ENCODE results near the gene ABCD1. TPM values are rescaled to one million over a fixed set of nuclear protein-coding genes. Genes with fewer than 3 reads are reported as not detected.

ABCD1 gene
- total RNA-seq, 1 experiment from 2014 or later, result 14.4 TPM

GRCh38 chrX:153791104-153791852, 66.6 kb downstream of the ABCD1 start:
- Mint-ChIP-seq H3K4me3 (ENCODE audit: low read depth, unreplicated experiment) (no peak overlapping the region), H3K4me1 (ENCODE audit: low read depth, unreplicated experiment) (peaks cover 12% of the 10 kb centered on the region), H3K27ac (ENCODE audit: unreplicated experiment) (no peak overlapping the region), H3K27me3 (ENCODE audit: unreplicated experiment) (no peaks in the 10 kb centered on the region), H3K9me3 (ENCODE audit: low read depth, unreplicated experiment) (no peaks in the 10 kb centered on the region), H3K36me3 (ENCODE audit: insufficient read depth, unreplicated experiment) (peaks cover 44% of the 10 kb centered on the region)
- DNase-seq, result no peak
- TF ChIP-seq CTCF (IDR thresholded peaks at IDR 0.05; ENCODE audit: unreplicated experiment), result no peak
- BruUV-seq (replicated peaks), result no TSS peak
- intact Hi-C loops (cut with micrococcal nuclease; ENCODE audit: unreplicated experiment), result no loop called here
- CTCF ChIA-PET, result no interaction called here

DNA sequence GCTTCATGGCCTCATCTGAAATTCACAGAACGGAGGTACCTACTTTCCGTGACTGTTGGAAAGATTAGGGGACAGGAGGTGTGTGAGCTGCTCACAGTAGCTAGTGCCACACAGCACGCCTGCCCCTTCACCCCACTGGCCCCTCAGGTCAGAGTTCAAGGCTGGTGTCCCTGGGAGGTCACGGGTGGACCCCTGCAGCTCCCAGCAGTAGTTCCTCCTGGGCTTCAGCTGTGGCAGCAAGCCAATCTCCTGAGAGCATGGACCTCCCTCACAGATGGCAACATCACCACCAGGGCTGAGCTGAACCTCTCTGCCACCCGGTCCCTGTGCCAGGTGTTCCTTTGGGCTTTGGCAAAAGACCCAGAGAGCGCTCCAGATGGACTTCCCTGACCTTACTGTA, 67.7 kb downstream of the ABCD1 start:
- Mint-ChIP-seq H3K4me1 (ENCODE audit: low read depth, unreplicated experiment) (peaks cover 14% of the 10 kb centered on the region), H3K27ac (ENCODE audit: unreplicated experiment) (no peak overlapping the region), H3K9me3 (ENCODE audit: low read depth, unreplicated experiment) (no peaks in the 10 kb centered on the region), H3K4me3 (ENCODE audit: low read depth, unreplicated experiment) (no peak overlapping the region), H3K36me3 (ENCODE audit: insufficient read depth, unreplicated experiment) (peaks cover 54% of the 10 kb centered on the region), H3K27me3 (ENCODE audit: unreplicated experiment) (no peaks in the 10 kb centered on the region)
- CTCF ChIA-PET, result no interaction called here
- BruUV-seq (replicated peaks), result no TSS peak
- no peak for DNase-seq
- no peak for TF ChIP-seq CTCF (IDR thresholded peaks at IDR 0.05; ENCODE audit: unreplicated experiment)
- intact Hi-C loops (cut with micrococcal nuclease; ENCODE audit: unreplicated experiment), result no loop called here

DNA sequence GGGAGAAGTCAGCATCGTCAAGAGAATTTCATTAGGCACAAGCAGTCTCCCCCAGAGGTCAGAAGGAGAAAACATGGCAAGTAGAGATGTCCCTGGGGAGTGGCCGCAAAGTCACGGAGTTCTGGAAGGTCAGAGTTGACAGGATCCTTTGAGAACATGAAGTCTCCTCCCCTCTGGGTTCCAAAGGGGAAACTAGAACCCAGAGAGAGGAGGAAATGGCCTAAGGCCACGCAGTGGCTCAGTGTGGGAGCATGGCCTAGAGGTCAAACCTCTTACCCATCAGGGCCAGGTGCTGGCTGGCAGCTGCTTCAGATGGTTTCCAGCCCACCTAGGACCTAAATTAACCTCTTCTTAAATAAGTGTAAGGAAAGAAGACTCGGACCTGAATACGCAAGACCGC, 68.6 kb downstream of the ABCD1 start:
- CTCF ChIA-PET, result interaction anchor here (1.4 kb wide), 1 partner anchor 91 kb away, joined by 3 read pairs; no protein-coding TSS in a partner anchor
- no TSS peak for BruUV-seq (replicated peaks)
- H3K27me3 Mint-ChIP-seq (ENCODE audit: unreplicated experiment), result no peaks in the 10 kb centered on the region
- H3K36me3 Mint-ChIP-seq (ENCODE audit: insufficient read depth, unreplicated experiment), result peaks cover 58% of the 10 kb centered on the region
- peaks cover 14% of the 10 kb centered on the region for H3K4me1 Mint-ChIP-seq (ENCODE audit: low read depth, unreplicated experiment)
- intact Hi-C loops (cut with micrococcal nuclease; ENCODE audit: unreplicated experiment), result no loop called here
- TF ChIP-seq CTCF (IDR thresholded peaks at IDR 0.05; ENCODE audit: unreplicated experiment), result no peak
- peak overlapping the region; percentile 85 for H3K4me3 Mint-ChIP-seq (ENCODE audit: low read depth, unreplicated experiment)
- DNase-seq, result no peak
- no peaks in the 10 kb centered on the region for H3K9me3 Mint-ChIP-seq (ENCODE audit: low read depth, unreplicated experiment)
- H3K27ac Mint-ChIP-seq (ENCODE audit: unreplicated experiment), result peak overlapping the region; percentile 94

Other genes starting within 250 kb of the ABCD1 start
- gene BGN, start 229.9 kb upstream of the ABCD1 start, total RNA-seq (2022), result not detected in 2 replicates
- not detected in 2 replicates for gene ATP2B3, start 207.2 kb upstream of the ABCD1 start, total RNA-seq (2022)
- 17.8 and 18.9 TPM in 2 replicates for gene CCNQ, start 125.7 kb upstream of the ABCD1 start, total RNA-seq (2022)
- gene DUSP9, start 77.7 kb upstream of the ABCD1 start, total RNA-seq (2022), result 0.19 and 0.27 TPM in 2 replicates
- gene PNCK, start 51.0 kb upstream of the ABCD1 start, total RNA-seq (2022), result 1.1 TPM in 1 of 2 replicates, not detected in the other
- 24.6 and 27.4 TPM in 2 replicates for gene SLC6A8, start 36.9 kb upstream of the ABCD1 start, total RNA-seq (2022)
- gene BCAP31, start 469 bp upstream of the ABCD1 start, total RNA-seq (2022), result 371 and 407 TPM in 2 replicates
- 37.5 and 49.2 TPM in 2 replicates for gene PLXNB3, start 39.4 kb downstream of the ABCD1 start, total RNA-seq (2022)
- 0.14 and 0.29 TPM in 2 replicates for gene SRPK3, start 56.2 kb downstream of the ABCD1 start, total RNA-seq (2022)
- gene IDH3G, start 69.5 kb downstream of the ABCD1 start, total RNA-seq (2022), result 64.5 and 71.2 TPM in 2 replicates
- gene SSR4, start 69.8 kb downstream of the ABCD1 start, total RNA-seq (2022), result 360 and 391 TPM in 2 replicates
- 0.59 and 0.76 TPM in 2 replicates for gene PDZD4, start 105.7 kb downstream of the ABCD1 start, total RNA-seq (2022)
- gene L1CAM, start 161.3 kb downstream of the ABCD1 start, total RNA-seq (2022), result 14.2 and 16.1 TPM in 2 replicates
- not detected in 2 replicates for gene AVPR2, start 179.8 kb downstream of the ABCD1 start, total RNA-seq (2022)
- gene ARHGAP4, start 201.4 kb downstream of the ABCD1 start, total RNA-seq (2022), result 2.6 and 3.8 TPM in 2 replicates
- 132 and 139 TPM in 2 replicates for gene NAA10, start 210.2 kb downstream of the ABCD1 start, total RNA-seq (2022)
- 0.80 and 1.6 TPM in 2 replicates for gene RENBP, start 219.8 kb downstream of the ABCD1 start, total RNA-seq (2022)
- 76.0 and 77.7 TPM in 2 replicates for gene HCFC1, start 247.0 kb downstream of the ABCD1 start, total RNA-seq (2022)
- 9.4 and 9.9 TPM in 2 replicates for gene TMEM187, start 247.9 kb downstream of the ABCD1 start, total RNA-seq (2022)

Measured in Calu3 (cell line).